RWPE2 (cell line): ENCODE data around the gene ZC3H4.

Source experiments
- ATAC-seq: fragments of 200-7000 bp; cut with Tn5 transposase; 3 replicates; pipeline ENCODE4 v1.9.1; 2021; ENCODE audit warnings: low read depth
- DNase-seq: peaks from one replicate; pipeline ENCODE4 v3.0.0-alpha.2; 2020; ENCODE audit warnings: low spot score
- H3K27ac ChIP-seq: fragments of 450-650 bp; 2 replicates; pipeline ENCODE4 v1.5.1; 2017; ENCODE audit warnings: mild to moderate bottlenecking; ENCODE audit not compliant: poor library complexity, severe bottlenecking
- H3K27me3 ChIP-seq: fragments of 250-450 bp; sonication (Bioruptor Pico); 2 replicates; pipeline ENCODE4 v1.5.1; 2021; ENCODE audit warnings: mild to moderate bottlenecking, moderate library complexity; ENCODE audit not compliant: insufficient read depth, poor library complexity, severe bottlenecking
- H3K36me3 ChIP-seq: fragments of 250-450 bp; sonication (Bioruptor Pico); 2 replicates; pipeline ENCODE4 v1.5.1; 2020; ENCODE audit warnings: low read depth, mild to moderate bottlenecking, moderate library complexity
- H3K4me1 ChIP-seq: fragments of 250-450 bp; sonication (Bioruptor Pico); 2 replicates; pipeline ENCODE4 v1.5.1; 2021; ENCODE audit warnings: mild to moderate bottlenecking, moderate library complexity; ENCODE audit not compliant: insufficient read depth, poor library complexity, severe bottlenecking
- H3K4me3 ChIP-seq: fragments of 250-450 bp; sonication (Bioruptor Pico); 2 replicates; pipeline ENCODE4 v1.5.1; 2021; ENCODE audit warnings: mild to moderate bottlenecking, moderate library complexity; ENCODE audit not compliant: severe bottlenecking
- H3K9me3 ChIP-seq: fragments of 250-450 bp; sonication (Bioruptor Pico); 2 replicates; pipeline ENCODE4 v1.5.1; 2021; ENCODE audit warnings: mild to moderate bottlenecking, moderate library complexity; ENCODE audit not compliant: severe bottlenecking
- TF ChIP-seq, protein P1 (sequence below): fragments of 450-650 bp; IDR thresholded peaks from one replicate; pipeline ENCODE4 v1.5.1; 2017; ENCODE audit warnings: mild to moderate bottlenecking, moderate library complexity; ENCODE audit not compliant: poor library complexity, severe bottlenecking

The ZC3H4 gene

DNA sequence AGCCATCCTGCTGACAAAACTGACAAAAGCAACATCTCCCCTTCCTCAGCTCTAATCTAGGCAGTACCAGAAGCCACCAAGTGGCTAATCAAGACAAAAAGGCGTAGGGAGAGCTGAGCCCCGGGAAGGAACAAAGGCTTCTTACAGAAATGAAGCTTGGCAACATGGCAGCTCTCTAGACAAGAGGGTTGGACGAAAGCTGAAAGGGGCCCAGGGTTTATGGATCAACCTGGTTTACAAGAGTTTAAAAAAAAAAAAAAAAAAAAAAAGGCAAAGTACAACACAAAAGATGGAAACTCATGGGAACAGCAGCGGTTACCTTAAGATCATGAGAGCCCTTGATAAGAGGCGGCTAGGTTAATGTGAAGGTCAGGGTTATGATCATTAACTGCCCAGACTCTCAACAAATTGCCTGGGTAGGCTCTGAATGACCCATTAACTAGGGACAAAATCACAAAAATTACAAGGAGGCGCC, 14.0 kb downstream of the ZC3H4 start:
- ATAC-seq (no peak), DNase-seq (no peak)
- Histone ChIP-seq H3K36me3 (peaks cover 32% of the 10 kb centered on the region), H3K27ac (no peak overlapping the region), H3K27me3 (no peaks in the 10 kb centered on the region), H3K4me3 (no peak overlapping the region), H3K9me3 (no peaks in the 10 kb centered on the region), H3K4me1 (peaks cover 15% of the 10 kb centered on the region)
- TF ChIP-seq, protein P1, sequence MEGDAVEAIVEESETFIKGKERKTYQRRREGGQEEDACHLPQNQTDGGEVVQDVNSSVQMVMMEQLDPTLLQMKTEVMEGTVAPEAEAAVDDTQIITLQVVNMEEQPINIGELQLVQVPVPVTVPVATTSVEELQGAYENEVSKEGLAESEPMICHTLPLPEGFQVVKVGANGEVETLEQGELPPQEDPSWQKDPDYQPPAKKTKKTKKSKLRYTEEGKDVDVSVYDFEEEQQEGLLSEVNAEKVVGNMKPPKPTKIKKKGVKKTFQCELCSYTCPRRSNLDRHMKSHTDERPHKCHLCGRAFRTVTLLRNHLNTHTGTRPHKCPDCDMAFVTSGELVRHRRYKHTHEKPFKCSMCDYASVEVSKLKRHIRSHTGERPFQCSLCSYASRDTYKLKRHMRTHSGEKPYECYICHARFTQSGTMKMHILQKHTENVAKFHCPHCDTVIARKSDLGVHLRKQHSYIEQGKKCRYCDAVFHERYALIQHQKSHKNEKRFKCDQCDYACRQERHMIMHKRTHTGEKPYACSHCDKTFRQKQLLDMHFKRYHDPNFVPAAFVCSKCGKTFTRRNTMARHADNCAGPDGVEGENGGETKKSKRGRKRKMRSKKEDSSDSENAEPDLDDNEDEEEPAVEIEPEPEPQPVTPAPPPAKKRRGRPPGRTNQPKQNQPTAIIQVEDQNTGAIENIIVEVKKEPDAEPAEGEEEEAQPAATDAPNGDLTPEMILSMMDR: no peak

DNA sequence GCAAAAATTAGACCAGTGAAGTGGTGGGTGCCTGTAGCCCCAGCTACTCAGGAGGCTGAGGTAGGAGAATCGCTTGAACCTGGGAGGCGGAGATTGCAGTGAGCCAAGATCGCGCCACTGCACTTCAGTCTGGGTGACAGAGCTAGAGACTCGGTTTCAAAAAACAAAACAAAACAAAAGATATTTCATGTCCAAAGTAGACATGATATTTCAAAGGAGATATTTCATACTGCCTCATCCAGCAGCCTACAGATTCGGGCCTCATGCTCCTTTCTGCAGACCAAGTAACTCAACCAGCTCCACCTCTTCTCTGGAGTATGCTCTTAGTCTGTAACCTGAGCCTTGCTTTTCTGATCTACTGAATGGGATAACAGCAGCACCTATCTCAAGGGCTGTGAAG, 15.0 kb downstream of the ZC3H4 start:
- TF ChIP-seq, protein P1: no peak
- Histone ChIP-seq H3K36me3 (peaks cover 34% of the 10 kb centered on the region), H3K9me3 (no peaks in the 10 kb centered on the region), H3K4me3 (no peak overlapping the region), H3K4me1 (peaks cover 15% of the 10 kb centered on the region), H3K27me3 (no peaks in the 10 kb centered on the region), H3K27ac (no peak overlapping the region)
- DNase-seq (no peak), ATAC-seq (no peak)

DNA sequence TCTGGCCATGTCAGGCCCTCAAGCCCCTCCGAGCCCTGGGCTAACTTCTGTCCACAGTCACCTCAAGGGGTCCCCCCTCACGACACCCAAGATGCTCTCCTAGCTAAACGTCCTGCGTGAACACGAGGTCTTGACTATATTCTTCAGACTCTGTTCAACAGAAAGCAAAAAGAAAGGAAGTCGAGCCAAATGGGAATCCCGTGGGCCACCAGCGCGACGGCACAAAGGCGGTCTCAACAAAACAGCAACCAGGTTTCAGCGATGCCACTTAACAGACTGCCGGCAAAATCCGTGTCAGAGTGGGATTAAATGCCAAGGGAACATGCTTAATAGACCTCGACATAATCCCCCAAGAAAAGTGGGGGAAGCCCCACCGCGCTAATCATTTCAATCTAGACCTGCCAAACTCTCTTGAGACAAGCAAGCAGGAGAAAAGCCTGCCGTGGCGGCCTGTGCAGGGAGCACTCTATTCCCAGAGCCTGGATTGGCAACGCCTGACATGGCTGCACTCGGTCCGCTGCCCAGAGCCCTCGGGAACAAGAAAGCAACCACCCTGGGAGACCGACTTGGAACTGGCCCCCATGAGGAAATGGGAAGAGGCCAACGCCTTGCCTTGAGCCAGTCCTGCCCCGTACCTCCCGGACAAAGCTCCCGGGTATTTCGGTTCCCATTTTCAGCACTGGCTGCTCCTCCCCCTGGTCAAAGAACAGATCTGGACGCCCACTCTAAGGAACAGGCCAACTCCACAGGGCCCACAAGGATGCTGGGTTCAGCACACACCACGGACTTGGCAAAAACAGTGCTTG, 16.0 kb downstream of the ZC3H4 start:
- no peaks in the 10 kb centered on the region for H3K9me3 ChIP-seq

DNA sequence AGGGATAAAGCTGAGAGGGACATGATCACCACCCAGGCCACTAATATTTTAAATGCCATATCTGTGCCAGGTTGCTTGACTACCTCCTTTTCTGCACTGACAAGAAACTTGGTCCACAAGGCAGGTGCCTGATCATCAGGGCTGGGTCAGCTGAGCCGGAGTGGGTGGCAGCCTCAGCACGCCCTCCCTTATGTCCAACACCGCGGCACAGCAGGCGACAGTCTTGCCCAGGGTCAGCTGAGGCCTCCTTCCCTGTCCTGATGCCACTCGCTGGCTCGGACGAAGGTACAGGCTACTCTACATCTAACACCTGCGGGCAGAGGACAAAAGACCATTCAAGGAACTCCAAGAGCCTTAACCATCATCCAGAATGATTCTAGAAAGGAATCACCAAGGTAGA, 16.9 kb downstream of the ZC3H4 start:
- ATAC-seq (no peak), DNase-seq (no peak)
- no peaks in the 10 kb centered on the region for H3K27me3 ChIP-seq
- no peaks in the 10 kb centered on the region for H3K9me3 ChIP-seq
- peak overlapping the region; percentile 15 for H3K27ac ChIP-seq
- TF ChIP-seq, protein P1: no peak
- peaks cover 15% of the 10 kb centered on the region for H3K4me1 ChIP-seq
- H3K36me3 ChIP-seq: peaks cover 50% of the 10 kb centered on the region
- H3K4me3 ChIP-seq: no peak overlapping the region

More for the DNA sequence above, 16.0 kb downstream of the ZC3H4 start:
- TF ChIP-seq, protein P1: no peak
- Histone ChIP-seq H3K36me3 (peaks cover 41% of the 10 kb centered on the region), H3K4me3 (no peak overlapping the region), H3K27ac (no peak overlapping the region), H3K27me3 (no peaks in the 10 kb centered on the region), H3K4me1 (peaks cover 15% of the 10 kb centered on the region)
- ATAC-seq (no peak), DNase-seq (no peak)
